ENCODE results near the gene PPP2R2D.

DNA sequence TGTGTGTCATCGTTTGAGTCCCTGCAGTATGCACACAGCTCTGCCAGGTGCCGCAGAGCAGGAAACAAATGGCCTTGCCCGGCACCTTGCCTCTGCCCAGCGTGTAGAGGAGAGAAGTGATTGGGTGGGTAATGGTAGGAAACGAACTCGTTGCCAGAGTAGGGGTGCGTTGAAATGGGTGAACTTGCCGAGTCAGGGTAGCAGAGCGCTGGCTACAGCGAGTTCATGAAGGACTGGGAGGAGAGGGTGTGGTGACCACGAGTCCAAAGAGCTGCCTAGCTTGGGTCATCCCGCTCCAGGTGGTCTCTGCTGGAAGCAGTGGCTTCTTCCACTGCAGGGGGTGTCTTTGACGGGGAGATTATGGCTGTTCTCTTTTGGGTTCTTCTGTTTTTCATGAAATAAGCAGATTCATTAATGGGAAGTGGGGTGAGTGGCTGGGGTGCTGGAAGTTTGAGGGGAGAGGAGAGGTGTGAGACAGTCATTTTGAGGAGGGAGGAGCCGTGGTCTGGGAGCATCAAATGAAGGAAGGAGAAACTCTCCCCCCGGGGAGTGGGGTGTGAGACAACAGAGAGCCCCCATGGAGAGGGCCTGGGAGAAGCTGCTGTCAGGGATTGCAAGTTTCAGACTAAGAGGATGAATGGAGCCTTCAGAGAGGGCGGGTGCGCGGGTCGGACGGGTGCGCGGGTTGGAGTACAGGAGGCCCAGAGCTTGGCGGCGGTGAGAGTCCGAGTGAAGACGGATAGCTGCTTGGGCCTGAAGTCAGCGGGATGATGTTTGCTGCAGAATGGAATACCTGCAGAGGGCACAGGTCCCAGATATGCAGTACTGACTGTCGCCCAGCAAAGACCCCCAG, 26.2 kb downstream of the PPP2R2D start:
- no peak for TF ChIP-seq POLR2A (IDR thresholded peaks at IDR 0.05)
- no peak for TF ChIP-seq EP300 (IDR thresholded peaks at IDR 0.05; ENCODE audit: low read depth)
- TF ChIP-seq CTCF (IDR thresholded peaks at IDR 0.05), result no peak

Measured in transverse colon (tissue), 3 donors.